ENCODE data around the gene SNX33.
"Not testable (repeated sequence)": the region's sequence is repeated elsewhere in the genome, so short reads cannot be mapped to it uniquely, and the experiment has no call there.

SNX33 gene

GRCh38 chr15:75697523-75697922 lies 49.8 kb downstream of the SNX33 start:
- DNase-seq, result no peak

GRCh38 chr15:75697974-75698747 lies 50.4 kb downstream of the SNX33 start:
- DNase-seq, result peak in 1 of 56 donors; percentile 17

- peak in 4 of 56 donors; percentile 16 to 32 (median 20) for DNase-seq
Observed at GRCh38 chr15:75699517-75699916, 51.8 kb downstream of the SNX33 start.

- peak in 12 of 56 donors; percentile 19 to 50 (median 29) for DNase-seq
Observed at GRCh38 chr15:75699961-75700874, 52.5 kb downstream of the SNX33 start.

- DNase-seq, result not testable (repeated sequence)
Observed at GRCh38 chr15:75701071-75702003, 53.6 kb downstream of the SNX33 start.

GRCh38 chr15:75702436-75702835 lies 54.7 kb downstream of the SNX33 start:
- no peak for DNase-seq

GRCh38 chr15:75703440-75704262 lies 55.9 kb downstream of the SNX33 start:
- not testable (repeated sequence) for DNase-seq

- DNase-seq, result no peak
Observed at GRCh38 chr15:75704263-75704615, 56.5 kb downstream of the SNX33 start.

GRCh38 chr15:75704618-75705017 lies 56.9 kb downstream of the SNX33 start:
- no peak for DNase-seq

GRCh38 chr15:75705375-75705774 lies 57.7 kb downstream of the SNX33 start:
- not testable (repeated sequence) for DNase-seq

- DNase-seq, result no peak
Observed at GRCh38 chr15:75705854-75706681, 58.4 kb downstream of the SNX33 start.

- no peak for DNase-seq
Observed at GRCh38 chr15:75706682-75706954, 58.9 kb downstream of the SNX33 start.

- peak in 18 of 56 donors; percentile 10 to 51 (median 20) for DNase-seq
Observed at GRCh38 chr15:75709458-75709857, 61.7 kb downstream of the SNX33 start.

GRCh38 chr15:75710874-75711273 lies 63.2 kb downstream of the SNX33 start:
- peak in 1 of 56 donors; percentile 12 for DNase-seq

- not testable (repeated sequence) for DNase-seq
Observed at GRCh38 chr15:75711495-75711894, 63.8 kb downstream of the SNX33 start.
